SK-N-SH treated with all-trans-retinoic acid at 6 μM for 48 hours (cell line): ENCODE data around the gene THSD8.

Source experiments
- ATAC-seq: fragments of 200-7000 bp; cut with Tn5 transposase; 3 replicates; pipeline ENCODE4 v1.9.1; 2020; ENCODE audit warnings: mild to moderate bottlenecking, moderate library complexity
- ARNTL ChIP-seq: fragments of 450-650 bp; formaldehyde crosslinking; IDR thresholded peaks from 2 replicates; pipeline ENCODE4 v1.5.0; 2020; ENCODE audit warnings: low read depth, mild to moderate bottlenecking, moderate library complexity, borderline replicate concordance
- BACH2 ChIP-seq: fragments of 250-450 bp; sonication (Bioruptor Pico); IDR thresholded peaks from 2 replicates; pipeline ENCODE4 v1.9.0; 2021; ENCODE audit warnings: mild to moderate bottlenecking, borderline replicate concordance
- CREB5 ChIP-seq: fragments of 250-450 bp; sonication (Bioruptor Pico); IDR thresholded peaks from 2 replicates; pipeline ENCODE4 v1.5.1; 2020; ENCODE audit warnings: low read depth, mild to moderate bottlenecking, moderate library complexity
- CSDC2 ChIP-seq: fragments of 250-450 bp; sonication (Bioruptor Pico); IDR thresholded peaks from 2 replicates; pipeline ENCODE4 v1.5.0; 2020; ENCODE audit warnings: mild to moderate bottlenecking, moderate library complexity
- CSRNP3 ChIP-seq: fragments of 250-450 bp; sonication (Bioruptor Pico); IDR thresholded peaks from 2 replicates; pipeline ENCODE4 v1.5.1; 2021; ENCODE audit warnings: mild to moderate bottlenecking, moderate library complexity
- ESRRG ChIP-seq: fragments of 250-450 bp; sonication (Bioruptor Pico); IDR thresholded peaks from 2 replicates; pipeline ENCODE4 v1.6.1; 2021; ENCODE audit warnings: mild to moderate bottlenecking
- GLIS3 ChIP-seq: fragments of 250-450 bp; sonication (Bioruptor Pico); IDR thresholded peaks from 2 replicates; pipeline ENCODE4 v1.5.0; 2020; ENCODE audit warnings: mild to moderate bottlenecking, moderate library complexity
- ISL1 ChIP-seq: fragments of 250-450 bp; sonication (Bioruptor Pico); IDR thresholded peaks from 2 replicates; pipeline ENCODE4 v2.1.2; 2022; ENCODE audit warnings: mild to moderate bottlenecking, moderate library complexity
- OSR1 ChIP-seq: fragments of 250-450 bp; sonication (Bioruptor Pico); IDR thresholded peaks from 2 replicates; pipeline ENCODE4 v1.8.0; 2022; ENCODE audit warnings: moderate library complexity, mild to moderate bottlenecking, inconsistent platforms
- PATZ1 ChIP-seq: fragments of 250-450 bp; sonication (Bioruptor Pico); IDR thresholded peaks from 2 replicates; pipeline ENCODE4 v1.8.0; 2020; ENCODE audit warnings: mild to moderate bottlenecking, moderate library complexity, borderline replicate concordance
- POU6F1 ChIP-seq: fragments of 250-450 bp; sonication (Bioruptor Pico); IDR thresholded peaks from 2 replicates; pipeline ENCODE4 v1.8.0; 2021; ENCODE audit warnings: low read depth, mild to moderate bottlenecking, moderate library complexity, borderline replicate concordance
- PPARA ChIP-seq: fragments of 250-450 bp; sonication (Bioruptor Pico); IDR thresholded peaks from 2 replicates; pipeline ENCODE4 v1.5.0; 2020; ENCODE audit warnings: mild to moderate bottlenecking, borderline replicate concordance
- RARB ChIP-seq: fragments of 250-450 bp; sonication (Bioruptor Pico); IDR thresholded peaks from 2 replicates; pipeline ENCODE4 v1.8.0; 2021; ENCODE audit warnings: mild to moderate bottlenecking, moderate library complexity
- SNAI2 ChIP-seq: fragments of 250-450 bp; sonication (Bioruptor Pico); IDR thresholded peaks from 2 replicates; pipeline ENCODE4 v1.5.0; 2020; ENCODE audit warnings: mild to moderate bottlenecking, moderate library complexity
- TCF4 ChIP-seq: fragments of 250-450 bp; sonication (Bioruptor Pico); IDR thresholded peaks from 2 replicates; pipeline ENCODE4 v1.8.0; 2021; ENCODE audit warnings: mild to moderate bottlenecking, moderate library complexity, borderline replicate concordance
- TOX ChIP-seq: fragments of 250-450 bp; sonication (Bioruptor Pico); IDR thresholded peaks from 2 replicates; pipeline ENCODE4 v1.8.0; 2021; ENCODE audit warnings: mild to moderate bottlenecking, moderate library complexity, borderline replicate concordance
- TSHZ2 ChIP-seq: fragments of 250-450 bp; sonication (Bioruptor Pico); IDR thresholded peaks from 2 replicates; pipeline ENCODE4 v1.5.0; 2020; ENCODE audit warnings: mild to moderate bottlenecking, moderate library complexity
- ZC3H10 ChIP-seq: fragments of 250-450 bp; sonication (Bioruptor Pico); IDR thresholded peaks from 2 replicates; pipeline ENCODE4 v1.5.1; 2021; ENCODE audit warnings: mild to moderate bottlenecking, moderate library complexity
- ZFP3 ChIP-seq: fragments of 250-450 bp; sonication (Bioruptor Pico); IDR thresholded peaks from 2 replicates; pipeline ENCODE4 v1.5.0; 2020; ENCODE audit warnings: mild to moderate bottlenecking, moderate library complexity
- ZNF565 ChIP-seq: fragments of 450-650 bp; formaldehyde crosslinking; conservative IDR thresholded peaks from 2 replicates; pipeline ENCODE4 v1.5.0; 2020; ENCODE audit warnings: low read depth, mild to moderate bottlenecking, moderate library complexity
- ZNF70 ChIP-seq: fragments of 450-650 bp; formaldehyde crosslinking; IDR thresholded peaks from 2 replicates; pipeline ENCODE4 v1.5.0; 2020; ENCODE audit warnings: mild to moderate bottlenecking, moderate library complexity
- ZNF8 ChIP-seq: fragments of 450-650 bp; formaldehyde crosslinking; IDR thresholded peaks from 2 replicates; pipeline ENCODE4 v1.5.0; 2020; ENCODE audit warnings: mild to moderate bottlenecking, moderate library complexity

THSD8 gene

GRCh38 chr19:12828494-12828893, 26.6 kb downstream of the THSD8 start:
- TF ChIP-seq TCF4 (CRISPR knock-in tag) (peak; percentile 32; the same call in 1 of the 2 replicates), ZNF70 (CRISPR knock-in tag) (no peak), TOX (CRISPR knock-in tag) (no peak), ZNF8 (CRISPR knock-in tag) (no peak), PATZ1 (CRISPR knock-in tag) (no peak), CSDC2 (CRISPR knock-in tag) (no peak)
- TF ChIP-seq, all 23 proteins: peak for 1
- peak; percentile 85 for ATAC-seq

GRCh38 chr19:12833418-12833737, 31.5 kb downstream of the THSD8 start:
- no peak for TF ChIP-seq CREB5 (CRISPR knock-in tag)
- no peak for TF ChIP-seq TSHZ2 (CRISPR knock-in tag)
- no peak for TF ChIP-seq ESRRG (CRISPR knock-in tag)
- TF ChIP-seq ZFP3 (CRISPR knock-in tag): no peak
- no peak for TF ChIP-seq ARNTL
- no peak for TF ChIP-seq POU6F1 (CRISPR knock-in tag)
- TF ChIP-seq SNAI2 (CRISPR knock-in tag): no peak
- TF ChIP-seq OSR1 (CRISPR knock-in tag): no peak
- TF ChIP-seq ISL1: no peak
- no peak for TF ChIP-seq ZNF565 (CRISPR knock-in tag)
- TF ChIP-seq CSRNP3 (CRISPR knock-in tag): no peak
- no peak for TF ChIP-seq BACH2 (CRISPR knock-in tag)
- TF ChIP-seq GLIS3 (CRISPR knock-in tag): no peak
- TF ChIP-seq CSDC2 (CRISPR knock-in tag): no peak
- TF ChIP-seq RARB: no peak
- TF ChIP-seq ZC3H10 (CRISPR knock-in tag): no peak
- no peak for TF ChIP-seq PPARA (CRISPR knock-in tag)
- no peak for TF ChIP-seq ZNF70 (CRISPR knock-in tag)
- TF ChIP-seq, all 23 proteins: peak for 0
- no peak for ATAC-seq

- ATAC-seq: 0 out of 3 replicates have a peak, but pooled peaks have one; percentile 6
- no peak for TF ChIP-seq PPARA (CRISPR knock-in tag)
- TF ChIP-seq CSRNP3 (CRISPR knock-in tag): no peak
- no peak for TF ChIP-seq PATZ1 (CRISPR knock-in tag)
- no peak for TF ChIP-seq ZNF565 (CRISPR knock-in tag)
- TF ChIP-seq OSR1 (CRISPR knock-in tag): no peak
- TF ChIP-seq ZNF70 (CRISPR knock-in tag): no peak
- TF ChIP-seq RARB: no peak
- no peak for TF ChIP-seq GLIS3 (CRISPR knock-in tag)
- no peak for TF ChIP-seq TCF4 (CRISPR knock-in tag)
- TF ChIP-seq ESRRG (CRISPR knock-in tag): no peak
- TF ChIP-seq CSDC2 (CRISPR knock-in tag): no peak
- no peak for TF ChIP-seq POU6F1 (CRISPR knock-in tag)
These were observed 32.1 kb downstream of the THSD8 start for GRCh38 chr19:12833738-12834565.
